Stimulated activated CD4-positive, alpha-beta T cell treated with anti-CD3 and anti-CD28 coated beads, TNF-alpha, amount 100 ng/mL, for 1 hour (primary cell): ENCODE data around the gene HOXA4.
A peak's percentile ranks its signal among the peaks of the same experiment; 100 is the strongest.

ENCODE experiments used
- DNase-seq, 3 donors: peaks; one replicate each; pipeline ENCODE4 v3.0.0-alpha.2; 2020; ENCODE audit warnings: low read depth in 3 of 3, low spot score in 1 of 3

The HOXA4 gene

DNA sequence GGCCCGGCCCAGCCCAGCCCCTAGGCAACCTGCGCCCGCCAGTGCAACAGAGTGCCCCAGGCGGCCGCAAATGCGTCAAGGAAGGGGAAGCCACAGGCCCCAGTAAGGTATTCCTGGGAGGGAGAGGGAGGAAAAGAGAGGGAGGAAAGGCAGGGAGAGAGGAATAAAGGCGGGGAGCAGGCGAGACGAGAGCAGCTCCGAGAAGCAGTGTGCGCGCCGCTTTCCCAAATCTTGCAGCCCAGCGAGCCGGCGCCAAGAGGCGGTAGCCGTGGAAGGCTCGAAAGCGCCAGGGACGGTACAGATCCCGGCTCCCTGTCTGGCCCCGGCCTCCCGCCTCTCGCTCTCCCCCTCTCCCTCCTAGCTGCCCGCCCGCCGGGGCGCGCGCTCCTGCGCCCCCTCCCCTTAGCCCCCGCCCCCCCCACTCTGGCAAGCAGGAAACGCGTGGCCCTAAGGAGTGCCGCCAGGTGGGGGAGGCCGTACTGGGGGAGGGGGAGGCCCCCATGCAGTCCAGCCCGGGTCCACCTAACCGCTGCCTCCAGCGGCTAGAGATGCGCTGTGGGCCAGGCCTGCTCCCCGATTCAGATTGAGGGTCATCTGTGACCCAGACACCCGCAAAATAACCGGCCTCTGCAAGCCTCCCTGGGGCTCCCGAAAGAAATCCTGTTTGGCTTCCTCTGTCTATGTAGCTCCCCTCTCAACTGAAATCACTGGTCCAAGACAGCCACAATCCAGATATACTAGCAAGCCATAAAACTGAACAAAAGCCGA, 39.3 kb upstream of the HOXA4 start:
- DNase-seq: no peak

DNA sequence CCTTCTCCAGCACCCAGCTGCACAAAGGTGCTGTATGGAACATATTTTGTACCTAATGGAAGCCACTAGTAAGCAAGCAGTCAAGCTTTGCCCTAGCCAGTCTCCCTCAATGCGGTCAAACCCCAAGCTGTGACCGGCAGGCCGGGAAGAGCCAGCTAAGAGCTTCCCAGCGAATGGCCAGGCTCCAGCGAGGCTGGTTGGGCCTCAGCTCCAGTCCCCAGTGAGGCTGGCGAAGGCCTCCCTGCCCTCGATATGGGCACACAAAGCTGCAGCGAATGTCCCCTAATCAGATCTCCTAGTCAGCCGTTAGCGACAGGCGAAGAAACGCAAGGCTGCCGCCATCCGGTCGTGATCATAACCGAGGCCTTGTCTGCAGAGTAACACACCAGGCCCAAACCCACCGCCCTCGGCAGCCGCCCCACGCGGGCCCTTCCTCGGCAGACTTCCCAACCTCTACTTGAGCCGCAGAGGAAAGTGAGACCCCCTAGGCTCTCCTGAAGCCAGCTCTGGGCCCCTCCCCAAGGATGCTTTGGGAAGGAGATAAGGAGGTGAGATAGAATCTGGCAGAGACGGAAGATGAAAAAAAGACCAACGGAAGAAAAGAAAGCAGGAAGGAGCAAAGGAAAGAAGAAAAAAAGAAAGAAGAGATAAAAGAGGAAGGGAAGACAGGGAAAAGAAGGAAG, 37.8 kb upstream of the HOXA4 start:
- no peak for DNase-seq

DNA sequence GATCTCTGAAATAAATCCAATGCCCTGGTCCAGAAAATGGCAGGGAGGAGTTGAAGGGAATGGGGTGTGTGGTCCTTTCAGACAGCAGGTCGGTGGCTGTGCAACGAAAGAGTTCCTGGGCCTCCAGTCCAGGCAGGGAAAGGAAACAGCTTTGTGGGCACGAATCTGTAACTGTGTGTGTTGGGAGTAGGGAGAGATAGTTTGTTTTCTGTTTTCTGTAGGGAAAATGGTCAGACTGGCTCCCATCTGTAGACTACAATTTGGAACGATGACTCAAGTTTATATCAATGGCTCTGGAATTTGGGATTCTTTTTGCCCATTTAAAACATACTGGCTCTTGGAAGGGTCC, 37.3 kb upstream of the HOXA4 start:
- no peak for DNase-seq

DNA sequence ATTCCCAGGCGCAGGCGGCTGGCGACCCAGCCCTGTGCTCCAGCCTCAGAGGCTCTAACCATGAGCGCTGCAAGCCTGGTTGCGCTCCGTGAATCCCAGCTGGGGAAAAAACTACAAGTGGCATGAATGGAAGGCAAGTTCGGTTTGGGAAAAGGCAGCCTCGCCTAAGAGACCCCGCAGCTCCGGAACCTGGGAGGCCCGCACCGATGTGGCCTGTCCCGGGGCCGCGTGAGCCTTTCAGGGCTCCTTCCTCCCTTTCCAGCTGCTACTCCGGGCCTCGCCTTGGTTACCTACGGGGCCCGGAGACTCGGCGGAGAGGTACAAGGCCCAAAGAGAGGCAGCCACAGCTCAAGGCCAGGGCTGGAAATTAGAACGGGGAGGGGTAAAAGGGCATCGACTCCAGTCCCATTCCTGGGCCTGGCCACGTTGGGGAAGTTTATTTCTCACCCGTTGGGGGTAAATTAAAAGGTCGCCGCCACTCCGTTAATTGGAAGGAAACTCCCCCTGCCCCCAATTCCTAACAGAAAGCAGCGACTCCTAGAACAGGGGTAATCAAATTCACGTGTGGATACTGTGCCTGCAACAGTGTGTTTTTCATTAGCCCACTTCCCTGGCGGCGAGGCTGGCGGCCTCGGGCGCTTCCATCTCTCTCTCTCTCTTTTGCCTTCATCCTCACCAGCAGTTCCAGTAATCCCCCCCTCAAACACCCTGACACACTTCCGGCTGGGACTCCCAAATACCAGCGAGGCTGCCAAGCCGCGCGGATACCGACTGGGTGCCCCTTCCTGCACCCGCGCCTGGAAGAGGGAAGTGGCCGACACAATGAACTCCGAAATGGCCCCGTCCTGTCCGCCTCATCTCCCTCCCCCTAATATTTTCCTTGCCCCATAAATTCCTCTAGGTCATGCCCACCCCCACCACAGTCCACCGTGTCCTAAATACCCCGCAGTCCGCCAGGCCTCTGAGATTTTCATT, 36.3 kb upstream of the HOXA4 start:
- no peak for DNase-seq

DNA sequence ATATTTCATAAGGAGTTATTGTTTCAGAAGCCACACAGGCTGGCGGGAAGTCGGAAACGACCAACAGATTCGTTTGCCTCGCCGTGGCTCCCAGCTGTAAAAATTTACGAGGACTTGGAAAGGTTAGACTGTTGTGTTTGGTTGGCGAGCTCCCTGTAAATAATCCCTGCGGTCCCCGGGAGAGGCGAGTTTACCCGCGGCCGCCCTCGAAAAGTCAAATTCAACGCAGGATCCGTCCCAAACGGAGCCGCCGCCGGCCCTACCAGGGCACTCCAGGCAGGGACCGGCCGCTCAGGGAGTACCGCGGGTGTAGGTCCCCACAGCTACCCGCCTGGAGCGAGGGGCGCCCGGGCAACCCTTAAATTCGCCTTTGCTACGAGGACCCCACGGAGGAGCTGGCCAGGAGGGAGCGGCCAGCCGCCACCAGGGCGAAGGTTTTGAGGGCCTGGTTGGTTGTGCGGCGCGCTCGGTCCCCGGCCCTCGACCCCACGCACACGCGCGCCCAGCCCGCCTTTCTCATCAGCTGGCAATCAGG, 35.5 kb upstream of the HOXA4 start:
- no peak for DNase-seq

DNA sequence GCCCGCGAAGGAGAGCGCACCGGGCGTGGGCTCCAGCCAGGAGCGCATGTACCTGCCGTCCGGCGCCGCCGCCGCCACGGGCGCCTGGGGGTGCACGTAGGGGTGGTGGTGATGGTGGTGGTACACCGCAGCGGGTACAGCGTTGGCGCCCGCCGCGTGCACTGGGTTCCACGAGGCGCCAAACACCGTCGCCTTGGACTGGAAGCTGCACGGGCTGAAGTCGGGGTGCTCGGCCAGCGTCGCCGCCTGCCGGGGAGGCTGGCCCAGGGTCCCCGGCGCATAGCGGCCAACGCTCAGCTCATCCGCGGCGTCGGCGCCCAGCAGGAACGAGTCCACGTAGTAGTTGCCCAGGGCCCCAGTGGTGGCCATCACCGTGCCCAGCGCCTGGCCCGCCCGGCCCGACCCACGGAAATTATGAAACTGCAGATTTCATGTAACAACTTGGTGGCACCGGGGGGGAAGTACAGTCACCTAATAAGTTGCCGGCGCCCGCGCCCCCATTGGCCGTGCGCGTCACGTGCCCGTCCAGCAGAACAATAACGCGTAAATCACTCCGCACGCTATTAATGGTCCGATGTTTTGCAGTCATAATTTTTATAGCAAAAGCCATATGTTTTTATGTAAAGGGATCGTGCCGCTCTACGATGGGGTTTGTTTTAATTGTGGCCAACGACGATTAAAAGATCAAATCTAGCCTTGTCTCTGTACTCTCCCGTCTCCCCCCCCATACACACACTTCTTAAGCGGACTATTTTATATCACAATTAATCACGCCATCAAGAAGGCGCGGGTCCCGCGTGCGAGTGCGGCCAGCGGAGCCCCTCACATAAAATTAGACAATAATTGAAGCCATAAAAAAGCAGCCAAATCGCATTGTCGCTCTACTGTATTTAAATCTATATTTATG, 34.8 kb upstream of the HOXA4 start, which contains the start of gene HOXA9:
Gene HOXA9, minus strand, starts transcription at position 449 of the 907 bp plus-strand sequence. Its CDS starts 80 bp downstream, at position 369.
- DNase-seq: no peak

DNA sequence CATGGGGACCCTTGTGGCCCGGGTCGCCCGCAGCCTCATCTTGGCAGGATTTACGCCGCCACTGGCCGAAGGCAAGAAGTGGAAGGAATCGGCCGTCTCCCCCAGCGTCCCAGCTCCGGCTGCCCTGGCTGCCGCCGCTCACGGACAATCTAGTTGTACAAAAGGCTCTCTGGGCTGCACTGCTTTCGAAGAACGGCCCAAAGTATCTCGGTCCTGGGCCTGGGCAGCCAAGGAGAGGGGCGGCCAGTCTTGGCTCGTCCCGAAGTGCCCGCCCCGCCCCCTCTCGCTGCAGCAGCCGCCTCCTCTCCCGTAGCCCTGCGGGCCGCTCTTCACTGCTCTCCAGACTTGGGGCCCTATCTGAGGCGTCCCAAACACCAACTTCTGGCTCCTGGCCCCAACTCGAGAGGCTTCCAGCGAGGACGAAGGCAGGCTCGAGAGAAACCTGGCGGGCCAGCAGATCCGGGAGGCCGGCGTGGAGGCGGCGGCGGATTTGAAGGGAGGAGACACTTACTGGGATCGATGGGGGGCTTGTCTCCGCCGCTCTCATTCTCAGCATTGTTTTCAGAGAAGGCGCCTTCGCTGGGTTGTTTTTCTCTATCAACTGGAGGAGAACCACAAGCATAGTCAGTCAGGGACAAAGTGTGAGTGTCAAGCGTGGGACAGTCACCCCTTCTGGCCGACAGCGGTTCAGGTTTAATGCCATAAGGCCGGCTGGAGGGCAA, 34.0 kb upstream of the HOXA4 start:
- DNase-seq: no peak

DNA sequence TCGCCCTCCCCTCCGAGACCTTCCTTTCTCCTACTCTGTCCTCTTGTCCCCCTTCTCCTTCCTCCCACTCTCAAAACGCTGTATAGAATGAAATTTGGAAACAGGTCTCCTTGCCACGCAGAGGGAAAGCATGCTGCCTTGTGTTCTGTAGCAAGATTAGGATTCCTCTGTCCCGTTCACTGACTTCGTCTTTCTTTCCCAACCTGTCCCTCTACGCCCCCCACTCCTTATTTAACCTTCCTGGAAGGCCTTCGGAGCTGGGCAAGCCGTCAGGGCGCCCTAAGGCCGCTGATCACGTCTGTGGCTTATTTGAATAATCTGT, 33.4 kb upstream of the HOXA4 start:
- no peak for DNase-seq

DNA sequence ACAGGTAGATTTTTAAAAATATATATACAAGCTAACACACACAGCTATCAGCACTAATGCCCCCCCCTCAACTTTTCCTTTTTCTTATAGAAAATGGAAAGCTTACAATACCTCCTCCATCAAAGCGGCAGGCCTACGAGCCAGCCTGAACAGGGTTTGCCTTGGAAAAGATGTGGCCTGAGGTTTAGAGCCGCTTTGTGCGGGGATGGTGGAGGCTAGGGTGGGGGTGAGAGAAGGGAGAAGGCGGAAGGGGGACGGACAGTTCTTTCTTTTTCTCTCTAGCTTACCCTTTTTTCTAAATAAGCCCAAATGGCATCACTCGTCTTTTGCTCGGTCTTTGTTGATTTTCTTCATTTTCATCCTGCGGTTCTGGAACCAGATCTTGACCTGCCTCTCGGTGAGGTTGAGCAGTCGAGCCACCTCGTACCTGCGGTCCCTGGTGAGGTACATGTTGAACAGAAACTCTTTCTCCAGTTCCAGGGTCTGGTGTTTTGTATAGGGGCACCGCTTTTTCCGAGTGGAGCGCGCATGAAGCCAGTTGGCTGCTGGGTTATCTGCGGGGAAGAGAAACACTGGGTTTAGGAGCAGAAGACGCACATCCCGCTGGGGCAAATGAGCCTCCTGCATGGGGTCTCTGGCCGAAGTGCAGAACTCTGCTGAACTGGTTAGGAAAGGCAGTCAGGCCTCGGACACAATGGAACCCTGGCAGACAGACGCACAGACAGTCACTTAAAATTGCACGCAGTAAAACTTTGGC, 32.9 kb upstream of the HOXA4 start:
- no peak for DNase-seq

DNA sequence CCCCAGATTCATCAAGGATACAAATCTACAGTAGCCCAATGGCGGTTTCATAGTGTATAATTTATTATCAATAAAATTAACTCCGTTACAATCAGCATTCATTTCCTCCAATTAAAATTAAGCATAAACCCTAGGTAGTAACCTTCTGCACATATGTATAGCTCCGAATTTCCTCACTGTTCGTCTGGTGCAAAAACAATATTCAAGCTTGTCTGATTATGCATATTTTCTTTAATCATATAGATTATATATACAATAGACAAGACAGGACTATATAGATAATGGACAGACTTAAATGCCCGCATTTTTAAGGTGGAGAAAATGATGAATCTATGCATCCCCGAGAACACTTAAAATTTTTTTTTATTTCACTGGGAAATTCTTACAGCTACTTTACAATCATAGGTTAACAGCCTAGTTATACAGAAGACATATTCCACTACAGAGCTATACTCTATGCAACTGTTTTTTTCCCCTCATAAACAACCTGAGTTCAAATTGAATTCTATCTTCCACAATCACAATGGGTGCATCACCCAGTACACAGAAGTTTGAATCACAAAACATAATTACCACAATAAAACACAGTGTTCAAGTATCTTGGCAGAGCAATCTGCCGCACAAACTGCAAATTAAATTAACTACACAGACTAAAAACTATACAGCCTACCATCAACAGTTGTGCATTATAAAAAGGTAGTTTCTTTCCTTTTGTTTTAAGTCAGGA, 32.2 kb upstream of the HOXA4 start:
- DNase-seq: no peak

DNA sequence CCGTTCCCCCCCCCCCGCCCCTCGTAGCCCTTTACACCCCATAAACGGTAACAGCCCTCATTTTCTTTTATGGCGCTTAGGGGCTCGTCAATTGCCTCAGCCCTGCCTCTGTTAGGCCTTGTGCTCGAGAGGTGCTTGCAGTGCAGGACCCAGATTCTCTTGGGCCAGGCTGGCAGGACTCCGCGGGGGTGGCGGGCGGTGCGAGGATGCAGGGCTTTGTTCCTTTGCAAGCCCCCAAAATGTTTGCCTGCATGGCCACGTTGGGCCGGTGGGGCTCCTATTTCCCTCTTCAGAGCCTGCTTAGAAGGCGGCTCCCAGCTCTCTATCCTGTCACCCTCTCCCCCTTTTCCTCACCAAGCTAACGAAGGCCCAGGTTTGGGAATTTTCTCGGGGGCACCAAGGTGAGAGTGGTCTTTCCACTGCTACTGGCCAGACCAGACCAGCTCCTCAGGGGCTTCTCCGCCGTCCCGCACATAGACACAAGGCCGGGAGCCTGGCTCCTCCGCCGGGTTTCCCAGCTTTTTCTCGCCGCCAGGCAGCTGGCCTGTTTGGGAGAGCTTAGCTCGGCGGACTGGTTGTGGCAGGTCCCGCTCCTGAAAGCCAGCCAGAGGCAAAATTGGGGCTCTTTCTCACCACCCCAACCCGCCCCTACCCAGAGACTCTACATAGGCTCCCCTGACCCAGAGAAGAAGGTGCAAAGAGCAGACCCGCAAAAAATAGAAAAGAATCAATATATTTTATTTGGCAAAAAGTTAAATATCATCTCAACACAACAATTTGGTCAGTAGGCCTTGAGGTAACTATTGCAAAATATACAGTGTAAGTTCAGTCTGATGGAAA, 31.4 kb upstream of the HOXA4 start:
- DNase-seq: no peak

DNA sequence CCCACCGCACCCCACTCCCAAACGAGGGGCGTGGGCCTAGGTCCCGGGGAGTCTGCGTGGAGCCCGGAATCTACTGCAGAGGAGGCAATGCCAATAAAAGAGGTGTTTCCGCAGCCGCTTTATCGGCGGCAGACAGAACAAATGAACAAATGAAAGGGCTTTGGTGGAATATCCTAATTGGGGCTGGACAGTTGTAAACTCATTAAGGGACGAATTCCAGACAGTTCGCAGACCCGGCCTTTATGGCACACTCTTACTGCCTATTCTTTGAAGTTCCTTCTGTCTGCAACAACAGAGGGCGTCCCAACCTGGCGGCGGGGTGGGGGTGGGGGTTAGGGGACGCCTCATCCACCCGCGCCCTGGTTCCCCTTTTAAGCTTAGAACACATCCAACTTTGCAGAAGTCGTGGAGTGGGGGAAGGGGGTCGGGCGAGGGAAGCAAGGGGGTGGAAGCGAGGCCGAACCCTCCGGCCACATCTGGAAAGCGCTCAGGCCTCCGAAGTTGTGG, 30.7 kb upstream of the HOXA4 start:
- no peak for DNase-seq

DNA sequence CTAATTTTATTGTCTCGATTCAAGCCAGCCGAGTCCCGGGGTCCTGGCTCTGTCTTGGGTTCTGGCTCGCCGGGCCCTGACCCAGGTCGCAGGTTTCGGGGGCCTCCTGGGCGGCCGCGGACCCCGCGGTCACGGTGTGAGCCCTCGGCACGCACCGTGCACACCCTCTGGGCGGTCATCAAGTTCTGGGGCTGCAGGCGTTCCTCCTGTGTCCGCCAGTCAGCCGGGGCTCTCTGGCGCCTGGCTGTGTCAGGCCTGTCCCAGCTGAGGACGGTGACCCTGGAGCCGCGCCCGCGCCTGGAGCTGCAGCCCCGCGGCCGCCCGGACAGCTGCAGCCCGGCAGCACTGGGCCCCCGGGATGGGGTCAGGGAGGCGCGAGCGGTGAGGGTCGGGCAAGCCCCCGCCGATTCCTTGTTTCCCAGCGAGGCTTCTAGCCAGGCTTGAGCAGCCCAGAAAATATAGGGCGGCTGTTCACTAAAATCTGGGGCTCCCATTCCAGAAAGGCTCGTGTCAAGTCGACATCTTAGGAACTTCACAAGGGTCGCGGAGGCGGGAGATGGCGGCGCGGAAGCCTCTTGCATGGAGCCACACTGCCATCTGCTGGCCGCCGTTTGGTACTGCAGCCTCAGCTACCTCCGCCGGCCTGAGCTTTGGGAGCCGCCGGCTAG, 30.1 kb upstream of the HOXA4 start:
- peak; percentile 54 to 88 (median 79) for DNase-seq

DNA sequence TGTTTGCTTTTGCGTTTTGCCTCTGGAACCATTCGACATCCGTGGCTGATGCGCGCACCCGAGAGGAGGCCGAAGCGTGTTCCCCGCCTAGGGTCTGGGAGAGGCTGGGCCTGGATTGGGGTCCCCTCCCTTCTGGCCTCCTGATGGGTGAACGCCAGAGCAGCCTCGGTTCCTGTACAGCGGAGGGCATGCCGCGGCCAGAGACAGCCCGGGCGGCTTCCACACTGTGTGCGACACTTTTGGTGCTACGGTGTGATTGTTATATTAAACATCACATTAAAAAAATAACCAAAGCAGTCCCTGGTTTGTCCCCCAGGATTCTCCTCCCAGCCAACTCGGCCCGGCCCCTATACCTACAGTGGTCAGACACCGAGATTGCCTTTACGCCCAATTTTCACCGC, 29.6 kb upstream of the HOXA4 start:
- no peak for DNase-seq

DNA sequence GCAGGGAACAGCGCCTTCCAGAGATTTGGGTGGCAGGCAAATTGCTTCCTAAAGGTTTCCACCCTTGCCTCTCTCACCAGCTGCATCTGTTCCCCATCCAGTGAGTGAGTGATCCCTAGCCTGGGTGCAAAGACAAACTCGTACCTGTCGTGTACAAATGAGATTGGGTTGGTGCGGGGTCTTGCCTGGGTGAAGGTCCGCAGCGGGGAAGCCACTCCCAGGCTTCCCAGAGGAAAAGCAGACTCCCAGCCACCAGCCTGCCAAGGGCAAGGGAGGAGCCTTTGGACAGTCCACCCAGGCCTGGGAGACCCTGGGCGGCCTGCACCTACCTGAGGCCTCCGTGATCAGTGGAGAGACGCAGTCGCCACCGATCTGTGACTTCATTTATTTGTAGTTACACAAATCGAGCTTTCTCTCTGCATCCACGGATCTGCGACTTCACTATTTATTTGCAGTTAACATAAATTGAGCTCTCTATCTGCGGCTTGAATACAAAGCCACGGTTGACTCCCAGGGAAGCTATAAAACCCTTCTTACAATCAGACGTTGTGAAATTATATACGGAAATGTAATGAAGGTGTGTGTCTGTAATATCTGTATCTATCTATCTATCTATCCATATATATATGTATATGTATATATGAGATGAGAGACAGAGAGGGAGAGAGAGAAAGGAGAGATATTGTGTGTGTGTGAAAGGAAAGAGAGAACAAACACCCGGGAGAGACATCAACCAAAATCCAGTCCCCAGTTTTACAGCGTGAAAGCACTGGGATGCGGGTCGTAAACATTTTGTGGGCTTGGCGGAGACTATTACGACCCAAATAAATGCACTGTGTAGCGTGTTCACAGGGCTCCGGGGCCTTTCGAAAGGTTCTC, 28.9 kb upstream of the HOXA4 start:
- DNase-seq: no peak
